Kidney (tissue), 14 donors: Measurements from ENCODE around the gene EIF2B4. TPM values are rescaled to one million over a fixed set of nuclear protein-coding genes. Genes with fewer than 3 reads are reported as not detected.

Source experiments
- DNase-seq, 5 donors: peaks; one replicate each; pipeline ENCODE4 v3.0.0-alpha.2; 2013 to 2020
- FAIRE-seq: peaks from 2 replicates; lab custom pipeline; 2012; peaks lifted over from hg19 to GRCh38; lab: Jason Lieb, UNC
- H3K27ac ChIP-seq, 2 donors: one replicate each; pipeline ENCODE4 v1.7.0; 2013; ENCODE audit warnings: low read depth in 2 of 2, low read length in 2 of 2, inconsistent platforms in 1 of 2
- H3K27me3 ChIP-seq: one replicate; pipeline ENCODE4 v1.7.1; 2013; ENCODE audit warnings: low read length, inconsistent platforms; ENCODE audit not compliant: control insufficient read depth, insufficient read depth
- H3K36me3 ChIP-seq, 3 donors: one replicate each; pipeline versions ENCODE4 v1.7.0 to v1.7.1; 2013; ENCODE audit warnings: low read length in 3 of 3, control low read depth in 1 of 3, inconsistent platforms in 1 of 3; ENCODE audit not compliant: insufficient read depth in 3 of 3, control insufficient read depth in 2 of 3
- H3K4me1 ChIP-seq, 3 donors: one replicate each; pipeline versions ENCODE4 v1.7.0 to v1.7.1; 2013; ENCODE audit warnings: low read length in 3 of 3, inconsistent platforms in 1 of 3, low read depth in 1 of 3; ENCODE audit not compliant: control insufficient read depth in 2 of 3, insufficient read depth in 2 of 3
- H3K4me3 ChIP-seq, 3 donors: one replicate each; pipeline versions ENCODE4 v1.7.0 to v1.8.1; 2013; ENCODE audit warnings: low read length in 3 of 3, control low read depth in 1 of 3, inconsistent platforms in 1 of 3
- H3K9ac ChIP-seq, 3 donors: one replicate each; pipeline versions ENCODE4 v1.7.0 to v1.7.1; 2013; ENCODE audit warnings: low read length in 3 of 3, control low read depth in 1 of 3, inconsistent platforms in 1 of 3
- H3K9me3 ChIP-seq, 3 donors: one replicate each; pipeline versions ENCODE4 v1.7.0 to v1.7.1; 2013; ENCODE audit warnings: low read length in 3 of 3, control low read depth in 1 of 3, inconsistent platforms in 1 of 3; ENCODE audit not compliant: control insufficient read depth in 2 of 3, insufficient read depth in 1 of 3
- CTCF ChIP-seq: IDR thresholded peaks from 3 replicates; pipeline ENCODE4 v1.5.1; 2012; ENCODE audit warnings: mild to moderate bottlenecking, moderate library complexity, borderline replicate concordance; ENCODE audit not compliant: insufficient read depth; ENCODE audit errors: extremely low read depth
- intact Hi-C: fragments of 100-400 bp; cut with DNase I; formaldehyde crosslinking; loops from one replicate; pipeline ENCODE4 v1.11.1; 2022
- polyA plus RNA-seq: library from polyadenylated mRNA; stranded (reverse); fragments of 350-450 nt; fragmentation: Illumina TruSeq; extraction: RNeasy Lipid Tissue Mini Kit (QIAGEN cat#74804); gene quantifications from one replicate; pipeline ENCODE4 v1.2.3, GENCODE V29; 2014; ENCODE audit warnings: low read depth, low replicate concordance; ENCODE audit not compliant: insufficient read depth
- total RNA-seq: library from RNA; stranded (reverse); fragmentation: NEBNext Ultra II Directional; extraction: Animal tissue kit (Norgen Biotek cat#: 25700); gene quantifications from one replicate; pipeline ENCODE4 v1.2.1, GENCODE V29; 2021
- donor health status: control.
- donor health status: control.
- donor health status: control.
- donor health status: control.
- donor health status: control.
- donor health status: DM: yes; HTN: yes; CAD: no.
- donor health status: Normal renal cell carcinoma (clear cell type).

EIF2B4 gene
- total and polyA plus RNA-seq, 2 donors from 2014 or later, result 35.8 to 49.6 TPM

DNA sequence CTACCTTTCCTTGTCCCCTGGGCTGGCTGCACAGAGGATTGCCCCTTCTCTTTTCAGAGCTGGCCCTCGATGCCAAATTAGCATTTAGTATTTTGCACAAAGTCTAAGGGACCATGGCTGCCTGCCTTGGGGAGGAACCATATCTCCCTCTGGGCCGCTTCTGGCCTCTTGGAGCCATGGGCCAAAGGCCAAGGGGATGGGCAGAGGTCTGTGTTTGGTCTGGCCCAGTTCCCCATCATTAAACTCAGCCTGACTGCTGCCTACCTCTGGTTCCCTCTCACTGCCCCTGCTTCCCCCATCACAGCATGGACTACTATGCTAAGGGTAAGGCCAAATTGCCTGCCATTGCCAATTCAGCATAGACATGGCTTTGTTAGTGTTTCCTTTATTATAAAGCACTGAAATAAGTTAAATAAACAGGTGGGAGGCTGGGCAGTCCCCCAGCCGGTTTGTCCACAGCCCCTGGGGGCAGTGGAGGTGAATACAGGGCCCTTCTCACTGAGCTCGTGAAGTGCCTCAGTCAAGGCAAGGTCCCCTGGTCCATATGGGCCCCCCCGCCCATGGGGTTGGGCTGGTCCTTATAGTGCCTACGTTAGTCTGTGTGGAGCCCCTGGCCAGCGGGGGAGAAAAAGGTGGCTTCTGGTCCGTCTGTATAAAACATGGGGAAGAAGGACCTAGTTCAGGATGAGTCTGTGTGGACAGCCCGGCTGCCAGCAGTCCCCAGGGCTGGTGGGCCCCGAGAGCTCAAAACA, 6.9 kb upstream of the EIF2B4 start:
- no peak overlapping the region for H3K27ac ChIP-seq
- DNase-seq (no peak), FAIRE-seq (no peak)
- no peaks in the 10 kb centered on the region for H3K27me3 ChIP-seq
- H3K36me3 ChIP-seq, result peaks cover 8 to 46% (median 24%) of the 10 kb centered on the region in 3 donors
- intact Hi-C loops, result no loop called here
- no peak for TF ChIP-seq CTCF
- H3K4me1 ChIP-seq, result peaks cover 3 to 18% (median 14%) of the 10 kb centered on the region in 3 donors
- H3K9me3 ChIP-seq, result no peaks in the 10 kb centered on the region
- no peak overlapping the region for H3K4me3 ChIP-seq
- H3K9ac ChIP-seq, result no peak overlapping the region

DNA sequence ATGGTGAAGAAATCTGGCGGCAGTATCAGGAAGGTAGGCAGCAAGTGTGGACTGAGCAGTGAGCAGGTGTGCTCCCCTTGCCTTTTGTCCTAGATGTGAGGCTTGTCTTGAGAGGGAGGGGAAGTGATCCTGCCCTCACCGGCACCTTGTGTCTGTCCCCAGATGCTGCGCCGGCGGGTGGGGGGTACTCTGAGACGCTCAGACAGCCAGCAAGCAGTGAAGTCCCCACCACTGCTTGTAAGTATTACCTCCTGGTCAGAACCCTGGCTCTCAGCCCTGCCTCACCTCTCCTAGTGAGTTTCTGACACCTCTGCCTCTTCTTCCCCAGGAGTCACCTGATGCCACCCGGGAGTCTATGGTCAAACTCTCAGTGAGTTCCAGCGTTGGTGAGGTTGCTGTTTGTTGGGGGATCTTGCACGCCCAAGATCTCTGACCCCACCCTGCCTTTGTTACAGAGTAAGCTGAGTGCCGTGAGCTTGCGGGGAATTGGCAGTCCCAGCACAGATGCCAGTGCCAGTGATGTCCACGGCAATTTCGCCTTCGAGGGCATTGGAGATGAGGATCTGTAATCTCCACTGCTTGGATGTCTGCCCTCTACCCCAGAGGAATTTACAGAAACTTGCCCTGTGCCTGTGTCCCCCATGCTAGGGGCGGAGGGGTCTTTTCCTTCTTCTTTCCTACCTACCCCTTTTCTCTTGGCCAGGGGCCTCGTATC, 6.2 kb upstream of the EIF2B4 start:
- no peak for FAIRE-seq
- Histone ChIP-seq H3K27me3 (no peaks in the 10 kb centered on the region), H3K4me1 (peaks cover 3 to 21% (median 19%) of the 10 kb centered on the region in 3 donors), H3K9ac (no peak overlapping the region), H3K4me3 (no peak overlapping the region), H3K9me3 (no peaks in the 10 kb centered on the region), H3K36me3 (peaks cover 8 to 41% (median 24%) of the 10 kb centered on the region in 3 donors), H3K27ac (no peak overlapping the region)
- intact Hi-C loops, result no loop called here
- DNase-seq, result no peak
- no peak for TF ChIP-seq CTCF

DNA sequence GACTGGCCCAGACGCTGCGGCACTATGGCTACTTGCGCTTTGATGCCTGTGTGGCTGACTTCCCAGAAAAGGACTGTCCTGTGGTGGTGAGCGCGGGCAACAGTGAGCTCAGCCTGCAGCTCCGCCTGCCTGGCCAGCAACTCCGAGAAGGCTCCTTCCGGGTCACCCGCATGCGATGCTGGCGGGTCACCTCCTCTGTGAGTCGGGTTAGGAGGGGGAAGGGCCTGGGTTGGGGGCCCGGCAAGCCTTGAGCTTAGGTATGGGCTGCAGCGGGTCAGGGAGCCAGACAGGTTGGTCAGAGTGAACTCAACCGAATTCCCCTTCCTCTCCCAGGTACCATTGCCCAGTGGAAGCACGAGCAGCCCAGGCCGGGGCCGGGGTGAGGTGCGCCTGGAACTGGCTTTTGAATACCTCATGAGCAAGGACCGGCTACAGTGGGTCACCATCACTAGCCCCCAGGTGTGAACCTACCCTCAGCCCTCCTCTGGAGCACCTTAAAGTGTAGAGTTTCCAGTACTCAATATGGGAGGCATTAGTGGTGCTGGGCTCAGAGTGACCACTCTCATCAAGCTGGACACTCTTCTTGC, 5.5 kb upstream of the EIF2B4 start:
- Histone ChIP-seq H3K9me3 (no peaks in the 10 kb centered on the region), H3K9ac (no peak overlapping the region), H3K4me1 (peaks cover 3 to 19% (median 18%) of the 10 kb centered on the region in 3 donors), H3K27me3 (no peaks in the 10 kb centered on the region), H3K27ac (no peak overlapping the region), H3K4me3 (no peak overlapping the region), H3K36me3 (peaks cover 8 to 40% (median 24%) of the 10 kb centered on the region in 3 donors)
- FAIRE-seq (no peak), DNase-seq (no peak)
- intact Hi-C loops, result no loop called here
- TF ChIP-seq CTCF, result no peak
